IMR-90 (cell line): ENCODE data around the gene RYR3. TPM values are rescaled to one million over a fixed set of nuclear protein-coding genes. Genes with fewer than 3 reads are reported as not detected.

Experiments
- ATAC-seq: fragments of 200-7000 bp; cut with Tn5 transposase; 2 replicates; pipeline ENCODE4 v1.9.1; 2020; ENCODE audit warnings: low read depth, mild to moderate bottlenecking, moderate library complexity
- BruUV-seq: library from RNA; stranded (reverse); fragments of 400-500 nt; replicated peaks from 2 replicates; lab custom pipeline; 2021; lab: Mats Ljungman, UMichigan
- CTCF ChIA-PET: fragments of 300-600 bp; formaldehyde crosslinking; extraction: SDS; loops from one replicate; lab custom pipeline; 2021; ENCODE audit warnings: antibody characterized with exemption; lab: Yijun Ruan, JAX
- POLR2A ChIA-PET: fragments of 300-600 bp; sonication (Branson Sonifier 250); formaldehyde crosslinking; loops from one replicate; lab custom pipeline; 2022; ENCODE audit warnings: antibody characterized with exemption; ENCODE audit not compliant: unreplicated experiment; lab: Charles Lee
- DNase-seq: peaks from one replicate; pipeline ENCODE4 v3.0.0; 2013
- H2AFZ ChIP-seq: replicated peaks from 2 replicates; pipeline ENCODE3; 2013; ENCODE audit warnings: low read length, mild to moderate bottlenecking; ENCODE audit not compliant: poor library complexity
- H2AK5ac ChIP-seq: 2 replicates; pipeline ENCODE4 v1.6.1; 2013; ENCODE audit warnings: low read depth, low read length, inconsistent platforms
- H2AK9ac ChIP-seq: replicated peaks from 2 replicates; pipeline ENCODE3; 2013; ENCODE audit warnings: mild to moderate bottlenecking, low read depth, low read length, moderate library complexity; ENCODE audit not compliant: poor library complexity
- H2BK120ac ChIP-seq: 2 replicates; pipeline ENCODE4 v1.6.1; 2013; ENCODE audit warnings: low read depth, low read length, inconsistent platforms
- H2BK15ac ChIP-seq: 3 replicates; pipeline ENCODE4 v1.6.1; 2013; ENCODE audit warnings: low read depth, low read length, inconsistent platforms
- H2BK20ac ChIP-seq: 2 replicates; pipeline ENCODE4 v1.6.1; 2013; ENCODE audit warnings: low read depth, mild to moderate bottlenecking, inconsistent platforms, low read length, moderate library complexity
- H2BK5ac ChIP-seq: 2 replicates; pipeline ENCODE4 v1.6.1; 2013; ENCODE audit warnings: mild to moderate bottlenecking, low read depth, low read length, inconsistent platforms; ENCODE audit not compliant: poor library complexity, severe bottlenecking
- H3K14ac ChIP-seq: replicated peaks from 2 replicates; pipeline ENCODE4 v1.6.1; 2013; ENCODE audit warnings: low read depth, low read length, inconsistent platforms
- H3K18ac ChIP-seq: 2 replicates; pipeline ENCODE4 v1.6.1; 2013; ENCODE audit warnings: low read depth, low read length, control low read depth
- H3K23ac ChIP-seq: 2 replicates; pipeline ENCODE4 v1.6.1; 2013; ENCODE audit warnings: low read depth, low read length, inconsistent platforms
- H3K27ac ChIP-seq: 2 replicates; pipeline ENCODE4 v1.5.1; 2013; ENCODE audit warnings: mild to moderate bottlenecking, control low read depth, low read length; ENCODE audit not compliant: insufficient read depth
- H3K27me3 ChIP-seq: 2 replicates; pipeline ENCODE4 v1.6.1; 2013; ENCODE audit warnings: low read length; ENCODE audit not compliant: control insufficient read depth, insufficient read depth
- H3K36me3 ChIP-seq: 2 replicates; pipeline ENCODE4 v1.6.1; 2013; ENCODE audit warnings: low read length, mixed read lengths; ENCODE audit not compliant: control insufficient read depth, insufficient read depth
- H3K4ac ChIP-seq: 2 replicates; pipeline ENCODE4 v1.6.1; 2013; ENCODE audit warnings: low read depth, low read length, inconsistent platforms
- H3K4me1 ChIP-seq: 2 replicates; pipeline ENCODE4 v1.6.1; 2013; ENCODE audit warnings: low read length, mixed read lengths; ENCODE audit not compliant: control insufficient read depth, insufficient read depth
- H3K4me2 ChIP-seq: 2 replicates; pipeline ENCODE4 v1.6.1; 2013; ENCODE audit warnings: low read depth, mild to moderate bottlenecking, control low read depth, low read length, moderate library complexity
- H3K4me3 ChIP-seq: 2 replicates; pipeline ENCODE4 v1.5.1; 2013; ENCODE audit warnings: low read depth, mild to moderate bottlenecking, control low read depth, low read length, moderate library complexity; ENCODE audit not compliant: insufficient read depth
- H3K56ac ChIP-seq: 2 replicates; pipeline ENCODE4 v1.6.1; 2013; ENCODE audit warnings: low read length, inconsistent platforms; ENCODE audit not compliant: insufficient read depth; ENCODE audit errors: extremely low read depth
- H3K79me1 ChIP-seq, 2 experiments: 2 replicates each; pipeline ENCODE4 v1.6.1; 2013; ENCODE audit warnings: low read length in 2 of 2, inconsistent platforms in 1 of 2, low read depth in 1 of 2
- H3K9ac ChIP-seq: 2 replicates; pipeline ENCODE4 v1.6.1; 2013; ENCODE audit warnings: low read depth, low read length, control low read depth
- H3K9me1 ChIP-seq: 2 replicates; pipeline ENCODE4 v1.6.1; 2013; ENCODE audit warnings: low read length, inconsistent platforms; ENCODE audit not compliant: insufficient read depth
- H3K9me3 ChIP-seq: 2 replicates; pipeline ENCODE4 v1.6.1; 2013; ENCODE audit warnings: low read length; ENCODE audit not compliant: control insufficient read depth, insufficient read depth
- H4K20me1 ChIP-seq: 2 replicates; pipeline ENCODE4 v1.6.1; 2013; ENCODE audit warnings: low read length, inconsistent platforms; ENCODE audit not compliant: insufficient read depth
- H4K5ac ChIP-seq: 2 replicates; pipeline ENCODE4 v1.6.1; 2013; ENCODE audit warnings: mild to moderate bottlenecking, low read depth, low read length, control low read depth
- H4K8ac ChIP-seq, 2 experiments: 2 replicates each; pipeline ENCODE4 v1.6.1; 2013; ENCODE audit warnings: low read depth in 2 of 2, low read length in 2 of 2, control low read depth in 1 of 2, inconsistent platforms in 1 of 2
- H4K91ac ChIP-seq: 2 replicates; pipeline ENCODE4 v1.6.1; 2013; ENCODE audit warnings: low read depth, low read length, inconsistent platforms; ENCODE audit not compliant: insufficient read depth
- CEBPB ChIP-seq: IDR thresholded peaks from 2 replicates; pipeline ENCODE4 v1.6.1; 2012; ENCODE audit warnings: low read depth, low read length, improper control_type of control experiment
- CHD1 ChIP-seq: IDR thresholded peaks from 2 replicates; pipeline ENCODE4 v1.6.1; 2012; ENCODE audit warnings: low read depth, low read length, improper control_type of control experiment
- CTCF ChIP-seq: conservative IDR thresholded peaks from 2 replicates; pipeline ENCODE4 v1.5.1; 2012; ENCODE audit warnings: mild to moderate bottlenecking, low read depth, low read length, improper control_type of control experiment
- MAFK ChIP-seq: IDR thresholded peaks from 2 replicates; pipeline ENCODE4 v1.6.1; 2012; ENCODE audit warnings: low read depth, low read length, improper control_type of control experiment
- MXI1 ChIP-seq: IDR thresholded peaks from 2 replicates; pipeline ENCODE4 v1.6.1; 2012; ENCODE audit warnings: low read depth, mild to moderate bottlenecking, low read length, moderate library complexity, borderline replicate concordance
- RAD21 ChIP-seq: IDR thresholded peaks from 2 replicates; pipeline ENCODE4 v1.6.1; 2012; ENCODE audit warnings: low read length, improper control_type of control experiment
- WGBS, 2 experiments: methylation state at CpG; one replicate each; pipeline versions ENCODE4 v1.1.5 to v1.1.7; 2013; ENCODE audit warnings: missing lambda C conversion rate in 2 of 2; ENCODE audit not compliant: insufficient read length in 1 of 2; ENCODE audit errors: extremely low coverage in 2 of 2; 5-methylcytosine and 5-hydroxymethylcytosine counted together
- dilution Hi-C: fragments of 300-500 bp; cut with HindIII; formaldehyde crosslinking; loops from one replicate; pipeline ENCODE4 v1.14.3; 2018; ENCODE audit warnings: low sequenced_read_pairs; ENCODE audit not compliant: unreplicated experiment
- in situ Hi-C: fragments of 300-500 bp; cut with MboI; formaldehyde crosslinking; loops from 3 replicates; pipeline ENCODE4 v1.14.3; 2019; ENCODE audit warnings: low sequenced_read_pairs, inconsistent platforms, mixed read lengths
- intact Hi-C: fragments of 100-400 bp; cut with micrococcal nuclease; formaldehyde crosslinking; loops from 2 replicates; pipeline ENCODE4 v1.10.0; 2022
- polyA plus RNA-seq, 3 experiments: library from polyadenylated mRNA; depleted of rRNA; stranded (reverse); fragments of >200 nt; gene quantifications; 2 replicates each; pipeline ENCODE4 v1.2.3, GENCODE V29; 2012; ENCODE audit warnings: low replicate concordance in 1 of 3
- total RNA-seq: library from RNA; depleted of rRNA; stranded (reverse); fragments of >200 nt; gene quantifications from 2 replicates; pipeline ENCODE4 v1.2.3, GENCODE V29; 2012

Gene RYR3
- total and polyA plus RNA-seq, 2 of the 4 experiments (the other 2 are of a cell fraction): 0.18 TPM; not detected in 1

GRCh38 chr15:33411596-33412540 lies 101.1 kb downstream of the RYR3 start:
- H3K18ac ChIP-seq: no peak overlapping the region
- H3K9me3 ChIP-seq: no peaks in the 10 kb centered on the region
- H3K27me3 ChIP-seq: no peaks in the 10 kb centered on the region
- H2BK5ac ChIP-seq: no peak overlapping the region
- H2BK20ac ChIP-seq: no peak overlapping the region
- H3K23ac ChIP-seq: no peak overlapping the region
- H3K4me1 ChIP-seq: no peaks in the 10 kb centered on the region
- H4K20me1 ChIP-seq: no peaks in the 10 kb centered on the region
- H2AK9ac ChIP-seq: no peak overlapping the region
- no peaks in the 10 kb centered on the region for H3K79me1 ChIP-seq
- no peak overlapping the region for H3K56ac ChIP-seq
- dilution Hi-C loops (no loop called here), in situ Hi-C loops (no loop called here), intact Hi-C loops (no loop called here)
- ChIA-PET CTCF (no interaction called here), POLR2A (no interaction called here)
- H2AFZ ChIP-seq: no peak overlapping the region
- no peak overlapping the region for H3K4me3 ChIP-seq
- no peak overlapping the region for H3K14ac ChIP-seq
- no CpG with 5 or more reads among the region's 7 CpGs for WGBS, 2 experiments
- H3K4ac ChIP-seq: no peak overlapping the region
- H3K9ac ChIP-seq: no peak overlapping the region
- no peak overlapping the region for H2BK120ac ChIP-seq
- no peak overlapping the region for H3K27ac ChIP-seq
- ATAC-seq: no peak
- no peak for DNase-seq
- no peak for TF ChIP-seq MXI1
- TF ChIP-seq CEBPB: no peak
- no peak for TF ChIP-seq CTCF
- TF ChIP-seq CHD1: no peak
- no peak for TF ChIP-seq MAFK
- TF ChIP-seq RAD21: no peak
- H4K91ac ChIP-seq: no peak overlapping the region
- H3K4me2 ChIP-seq: no peak overlapping the region
- H4K8ac ChIP-seq: no peak overlapping the region
- no TSS peak for BruUV-seq
- no peak overlapping the region for H2BK15ac ChIP-seq
- H4K5ac ChIP-seq: no peak overlapping the region
- H2AK5ac ChIP-seq: no peak overlapping the region
- no peaks in the 10 kb centered on the region for H3K9me1 ChIP-seq
- H3K36me3 ChIP-seq: no peaks in the 10 kb centered on the region
